ENCODE measurements around the gene FARP2. TPM values are rescaled to one million over a fixed set of nuclear protein-coding genes. Genes with fewer than 3 reads are reported as not detected.
"Not testable (repeated sequence)": the region's sequence is repeated elsewhere in the genome, so short reads cannot be mapped to it uniquely, and the experiment has no call there.

The FARP2 gene
- total RNA-seq, 1 donor from 2014 or later: 63.6 TPM

DNA sequence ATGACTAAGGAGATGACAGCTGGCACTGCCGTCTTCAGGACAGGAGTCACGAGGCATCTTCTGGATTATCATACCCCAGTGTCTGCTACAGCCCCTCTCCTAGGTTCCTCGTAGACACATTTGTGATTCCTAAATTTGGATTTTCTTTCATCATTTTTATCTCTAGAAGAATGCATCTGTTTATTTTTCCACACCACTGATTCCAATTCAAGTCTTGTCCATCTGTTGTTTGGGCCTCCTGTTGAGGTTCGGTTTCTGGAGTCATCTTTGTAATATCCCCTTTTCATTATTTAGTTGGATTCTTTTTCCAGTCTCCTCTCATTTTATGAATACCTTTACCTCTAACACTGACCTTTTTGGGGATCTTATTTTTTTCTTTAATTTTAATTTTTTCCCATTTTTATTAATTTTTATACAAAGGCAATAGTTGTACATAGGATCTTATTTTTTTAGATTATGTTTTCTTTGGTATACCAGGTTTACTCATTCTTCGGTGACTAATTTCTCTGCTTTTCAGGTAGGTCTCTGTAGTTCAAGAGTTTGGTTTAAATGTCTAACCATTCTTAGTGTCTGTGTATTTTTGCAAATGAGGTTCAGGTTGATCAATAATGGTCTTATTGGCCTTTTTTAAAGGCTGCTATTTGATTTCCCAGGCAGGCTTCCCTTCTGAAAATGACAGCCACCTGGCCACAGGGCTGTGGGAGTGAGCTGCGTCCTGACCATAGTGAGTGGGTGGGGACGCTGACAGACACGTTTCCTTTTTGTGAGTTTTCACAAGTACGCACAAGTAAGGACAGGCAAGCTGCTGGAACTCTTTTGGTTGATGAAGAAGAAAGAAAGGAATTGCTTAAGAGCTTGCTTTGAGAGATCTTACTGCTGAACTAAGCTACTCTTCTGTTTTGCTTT, 34.5 kb downstream of the FARP2 start:
- no peak overlapping the region for H3K4me3 Mint-ChIP-seq (ENCODE audit: low read depth)
- DNase-seq (ENCODE audit: low spot score, unreplicated experiment): no peak
- H3K27me3 Mint-ChIP-seq: no peaks in the 10 kb centered on the region
- H3K9me3 Mint-ChIP-seq (ENCODE audit: low read depth): no peaks in the 10 kb centered on the region
- H3K4me1 Mint-ChIP-seq (ENCODE audit: low read depth): peaks cover 9% of the 10 kb centered on the region
- H3K36me3 Mint-ChIP-seq (ENCODE audit: insufficient read depth): peaks cover 12% of the 10 kb centered on the region
- no peak overlapping the region for H3K27ac Mint-ChIP-seq
- TF ChIP-seq, protein P1, sequence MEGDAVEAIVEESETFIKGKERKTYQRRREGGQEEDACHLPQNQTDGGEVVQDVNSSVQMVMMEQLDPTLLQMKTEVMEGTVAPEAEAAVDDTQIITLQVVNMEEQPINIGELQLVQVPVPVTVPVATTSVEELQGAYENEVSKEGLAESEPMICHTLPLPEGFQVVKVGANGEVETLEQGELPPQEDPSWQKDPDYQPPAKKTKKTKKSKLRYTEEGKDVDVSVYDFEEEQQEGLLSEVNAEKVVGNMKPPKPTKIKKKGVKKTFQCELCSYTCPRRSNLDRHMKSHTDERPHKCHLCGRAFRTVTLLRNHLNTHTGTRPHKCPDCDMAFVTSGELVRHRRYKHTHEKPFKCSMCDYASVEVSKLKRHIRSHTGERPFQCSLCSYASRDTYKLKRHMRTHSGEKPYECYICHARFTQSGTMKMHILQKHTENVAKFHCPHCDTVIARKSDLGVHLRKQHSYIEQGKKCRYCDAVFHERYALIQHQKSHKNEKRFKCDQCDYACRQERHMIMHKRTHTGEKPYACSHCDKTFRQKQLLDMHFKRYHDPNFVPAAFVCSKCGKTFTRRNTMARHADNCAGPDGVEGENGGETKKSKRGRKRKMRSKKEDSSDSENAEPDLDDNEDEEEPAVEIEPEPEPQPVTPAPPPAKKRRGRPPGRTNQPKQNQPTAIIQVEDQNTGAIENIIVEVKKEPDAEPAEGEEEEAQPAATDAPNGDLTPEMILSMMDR (IDR thresholded peaks at IDR 0.05; ENCODE audit: unreplicated experiment): no peak

DNA sequence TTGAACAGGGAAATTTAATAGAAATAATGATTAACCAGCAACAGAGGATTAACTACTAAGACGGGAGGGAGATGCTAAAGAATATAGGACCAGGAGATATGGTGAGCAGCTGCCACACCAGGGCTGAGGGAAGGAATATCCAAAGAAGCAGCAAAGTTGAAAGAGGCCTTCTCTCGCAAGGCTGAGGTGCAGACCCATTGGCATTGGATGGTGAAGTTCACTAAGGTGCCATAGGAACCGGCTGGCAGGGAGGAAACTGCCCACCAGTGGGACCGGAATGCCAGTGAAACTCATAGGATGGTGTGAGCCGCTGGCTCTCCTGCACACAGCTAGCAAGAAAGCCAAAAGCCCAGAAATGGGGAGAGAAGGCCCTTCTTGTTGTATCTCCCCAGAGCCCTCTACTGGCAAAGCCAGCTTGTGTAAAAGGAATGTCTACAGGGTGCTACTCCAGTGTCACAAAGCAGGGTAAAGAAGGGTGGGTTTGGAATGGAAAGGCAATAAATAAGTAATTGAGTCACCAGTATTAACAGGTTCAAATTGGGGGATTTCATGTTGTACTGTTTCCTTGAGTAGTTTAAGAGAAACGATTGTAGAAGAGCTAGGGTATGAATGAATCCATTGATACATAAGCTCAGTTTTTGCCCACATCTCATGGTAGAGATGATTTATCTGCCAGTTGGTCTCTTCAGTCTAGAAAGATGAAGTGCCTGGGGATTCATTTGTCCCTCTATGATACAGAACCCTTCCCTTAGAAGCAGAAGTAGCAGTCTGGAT, 36.0 kb downstream of the FARP2 start:
- peaks cover 9% of the 10 kb centered on the region for H3K36me3 Mint-ChIP-seq (ENCODE audit: insufficient read depth)
- no peak for DNase-seq (ENCODE audit: low spot score, unreplicated experiment)
- no peak overlapping the region for H3K4me3 Mint-ChIP-seq (ENCODE audit: low read depth)
- H3K27me3 Mint-ChIP-seq: no peaks in the 10 kb centered on the region
- TF ChIP-seq, protein P1 (IDR thresholded peaks at IDR 0.05; ENCODE audit: unreplicated experiment): peak; percentile 54
- peaks cover 4% of the 10 kb centered on the region for H3K4me1 Mint-ChIP-seq (ENCODE audit: low read depth)
- H3K27ac Mint-ChIP-seq: no peak overlapping the region
- H3K9me3 Mint-ChIP-seq (ENCODE audit: low read depth): no peaks in the 10 kb centered on the region

DNA sequence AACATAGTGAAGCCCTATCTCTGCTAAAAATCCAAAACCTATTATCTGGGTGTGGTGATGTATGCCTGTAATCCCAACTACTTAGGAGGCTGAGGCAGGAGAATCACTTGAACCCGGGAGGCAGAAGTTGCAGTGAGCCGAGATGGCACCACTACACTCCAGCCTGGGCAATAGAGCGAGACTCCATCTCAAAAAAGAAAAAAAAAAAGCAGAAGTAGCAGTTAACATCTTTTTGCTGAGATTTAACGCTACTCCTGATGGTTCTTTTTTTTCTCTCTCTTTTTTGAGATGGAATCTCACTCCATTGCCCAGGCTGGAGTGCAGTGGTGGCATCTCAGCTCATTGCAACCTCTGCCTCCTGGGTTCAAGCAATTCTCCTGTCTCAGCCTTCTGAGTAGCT, 36.7 kb downstream of the FARP2 start:
- H3K4me1 Mint-ChIP-seq (ENCODE audit: low read depth); H3K27ac Mint-ChIP-seq; H3K4me3 Mint-ChIP-seq (ENCODE audit: low read depth); H3K27me3 Mint-ChIP-seq; H3K9me3 Mint-ChIP-seq (ENCODE audit: low read depth); DNase-seq (ENCODE audit: low spot score, unreplicated experiment); H3K36me3 Mint-ChIP-seq (ENCODE audit: insufficient read depth): not testable (repeated sequence)

DNA sequence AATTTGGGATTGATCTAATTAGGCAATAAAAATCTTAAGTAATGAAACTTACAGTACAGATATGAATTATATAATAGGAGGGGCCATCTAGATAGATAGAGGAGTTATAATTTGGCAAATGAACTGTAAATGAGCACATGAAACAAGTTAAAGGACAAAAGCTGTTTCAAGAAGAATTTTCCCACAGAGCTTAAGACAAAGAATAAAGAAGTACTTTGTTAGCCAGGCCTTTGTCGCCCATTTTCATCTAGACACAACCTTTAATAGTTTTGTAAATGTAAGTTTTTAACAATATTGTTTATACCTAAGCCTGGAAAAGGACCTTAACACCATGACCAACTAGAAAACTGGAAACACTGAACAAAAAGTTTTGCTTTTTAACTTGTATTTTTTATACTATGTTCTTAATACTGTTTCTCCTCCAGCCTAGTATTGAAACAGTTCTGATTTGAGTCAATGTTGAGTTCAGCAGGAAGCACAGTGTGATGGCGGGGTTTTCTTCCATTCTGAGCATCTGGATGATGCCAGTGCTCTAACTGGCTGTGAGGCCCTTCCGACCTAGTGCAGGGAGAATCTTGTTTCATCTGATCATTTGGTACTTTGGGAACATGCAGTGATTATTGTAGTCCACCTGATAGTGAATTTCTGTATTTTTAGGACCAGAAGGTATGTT, 37.6 kb downstream of the FARP2 start:
- H3K27ac Mint-ChIP-seq: no peak overlapping the region
- H3K27me3 Mint-ChIP-seq: no peaks in the 10 kb centered on the region
- TF ChIP-seq, protein P1 (IDR thresholded peaks at IDR 0.05; ENCODE audit: unreplicated experiment): no peak
- no peak for DNase-seq (ENCODE audit: low spot score, unreplicated experiment)
- no peak overlapping the region for H3K4me3 Mint-ChIP-seq (ENCODE audit: low read depth)
- H3K36me3 Mint-ChIP-seq (ENCODE audit: insufficient read depth): peaks cover 5% of the 10 kb centered on the region
- H3K9me3 Mint-ChIP-seq (ENCODE audit: low read depth): no peaks in the 10 kb centered on the region
- peaks cover 4% of the 10 kb centered on the region for H3K4me1 Mint-ChIP-seq (ENCODE audit: low read depth)

DNA sequence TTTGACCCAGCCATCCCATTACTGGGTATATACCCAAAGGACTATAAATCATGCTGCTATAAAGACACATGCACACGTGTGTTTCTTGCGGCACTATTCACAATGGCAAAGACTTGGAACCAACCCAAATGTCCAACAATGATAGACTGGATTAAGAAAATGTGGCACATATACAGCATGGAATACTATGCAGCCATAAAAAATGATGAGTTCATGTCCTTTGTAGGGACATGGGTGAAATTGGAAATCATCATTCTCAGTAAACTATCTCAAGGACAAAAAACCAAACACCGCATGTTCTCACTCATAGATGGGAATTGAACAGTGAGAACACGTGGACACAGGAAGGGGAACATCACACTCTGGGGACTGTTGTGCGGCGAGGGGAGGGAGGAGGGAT, 40.7 kb downstream of the FARP2 start:
- not testable (repeated sequence) for H3K4me3 Mint-ChIP-seq (ENCODE audit: low read depth); H3K4me1 Mint-ChIP-seq (ENCODE audit: low read depth); H3K36me3 Mint-ChIP-seq (ENCODE audit: insufficient read depth); H3K27me3 Mint-ChIP-seq; DNase-seq (ENCODE audit: low spot score, unreplicated experiment); H3K9me3 Mint-ChIP-seq (ENCODE audit: low read depth); H3K27ac Mint-ChIP-seq
